ENCODE measurements around the gene SLC6A19. TPM values are rescaled to one million over a fixed set of nuclear protein-coding genes. Genes with fewer than 3 reads are reported as not detected.

The SLC6A19 gene
- total and polyA plus RNA-seq, 2 of the 13 experiments (the other 11 are each of a cell fraction or from before 2014, with no cell fraction given) = 0.02 TPM; not detected in 1

DNA sequence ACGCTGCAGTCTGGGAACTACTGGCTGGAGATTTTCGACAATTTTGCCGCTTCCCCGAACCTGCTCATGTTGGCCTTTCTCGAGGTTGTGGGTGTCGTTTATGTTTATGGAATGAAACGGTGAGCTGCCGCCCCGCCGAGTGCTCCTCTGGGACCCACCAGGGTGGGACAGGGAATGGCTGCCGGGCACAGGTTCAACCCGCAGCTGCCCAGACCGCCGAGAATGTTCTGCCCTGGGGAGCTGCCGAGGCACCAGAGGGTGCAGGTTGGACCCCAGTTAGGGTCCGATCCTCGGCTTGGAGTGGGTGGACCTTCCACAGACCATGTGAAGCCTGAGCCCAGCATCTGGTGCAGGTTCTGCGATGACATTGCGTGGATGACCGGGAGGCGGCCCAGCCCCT, 42.9 kb downstream of the SLC6A19 start (continued):
- TF ChIP-seq, protein P1, sequence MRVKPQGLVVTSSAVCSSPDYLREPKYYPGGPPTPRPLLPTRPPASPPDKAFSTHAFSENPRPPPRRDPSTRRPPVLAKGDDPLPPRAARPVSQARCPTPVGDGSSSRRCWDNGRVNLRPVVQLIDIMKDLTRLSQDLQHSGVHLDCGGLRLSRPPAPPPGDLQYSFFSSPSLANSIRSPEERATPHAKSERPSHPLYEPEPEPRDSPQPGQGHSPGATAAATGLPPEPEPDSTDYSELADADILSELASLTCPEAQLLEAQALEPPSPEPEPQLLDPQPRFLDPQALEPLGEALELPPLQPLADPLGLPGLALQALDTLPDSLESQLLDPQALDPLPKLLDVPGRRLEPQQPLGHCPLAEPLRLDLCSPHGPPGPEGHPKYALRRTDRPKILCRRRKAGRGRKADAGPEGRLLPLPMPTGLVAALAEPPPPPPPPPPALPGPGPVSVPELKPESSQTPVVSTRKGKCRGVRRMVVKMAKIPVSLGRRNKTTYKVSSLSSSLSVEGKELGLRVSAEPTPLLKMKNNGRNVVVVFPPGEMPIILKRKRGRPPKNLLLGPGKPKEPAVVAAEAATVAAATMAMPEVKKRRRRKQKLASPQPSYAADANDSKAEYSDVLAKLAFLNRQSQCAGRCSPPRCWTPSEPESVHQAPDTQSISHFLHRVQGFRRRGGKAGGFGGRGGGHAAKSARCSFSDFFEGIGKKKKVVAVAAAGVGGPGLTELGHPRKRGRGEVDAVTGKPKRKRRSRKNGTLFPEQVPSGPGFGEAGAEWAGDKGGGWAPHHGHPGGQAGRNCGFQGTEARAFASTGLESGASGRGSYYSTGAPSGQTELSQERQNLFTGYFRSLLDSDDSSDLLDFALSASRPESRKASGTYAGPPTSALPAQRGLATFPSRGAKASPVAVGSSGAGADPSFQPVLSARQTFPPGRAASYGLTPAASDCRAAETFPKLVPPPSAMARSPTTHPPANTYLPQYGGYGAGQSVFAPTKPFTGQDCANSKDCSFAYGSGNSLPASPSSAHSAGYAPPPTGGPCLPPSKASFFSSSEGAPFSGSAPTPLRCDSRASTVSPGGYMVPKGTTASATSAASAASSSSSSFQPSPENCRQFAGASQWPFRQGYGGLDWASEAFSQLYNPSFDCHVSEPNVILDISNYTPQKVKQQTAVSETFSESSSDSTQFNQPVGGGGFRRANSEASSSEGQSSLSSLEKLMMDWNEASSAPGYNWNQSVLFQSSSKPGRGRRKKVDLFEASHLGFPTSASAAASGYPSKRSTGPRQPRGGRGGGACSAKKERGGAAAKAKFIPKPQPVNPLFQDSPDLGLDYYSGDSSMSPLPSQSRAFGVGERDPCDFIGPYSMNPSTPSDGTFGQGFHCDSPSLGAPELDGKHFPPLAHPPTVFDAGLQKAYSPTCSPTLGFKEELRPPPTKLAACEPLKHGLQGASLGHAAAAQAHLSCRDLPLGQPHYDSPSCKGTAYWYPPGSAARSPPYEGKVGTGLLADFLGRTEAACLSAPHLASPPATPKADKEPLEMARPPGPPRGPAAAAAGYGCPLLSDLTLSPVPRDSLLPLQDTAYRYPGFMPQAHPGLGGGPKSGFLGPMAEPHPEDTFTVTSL (CRISPR knock-in tag; IDR thresholded peaks at IDR 0.05; ENCODE audit: borderline replicate concordance) = no peak
- TF ChIP-seq TERF1 (CRISPR knock-in tag; IDR thresholded peaks at IDR 0.05) (no peak), SOX6 (IDR thresholded peaks at IDR 0.05) (no peak), SOX6 (CRISPR knock-in tag; IDR thresholded peaks at IDR 0.05) (no peak), NCOA5 (CRISPR knock-in tag; IDR thresholded peaks at IDR 0.05) (no peak), ONECUT2 (CRISPR knock-in tag; IDR thresholded peaks at IDR 0.05) (no peak), MLXIP (CRISPR knock-in tag; IDR thresholded peaks at IDR 0.05; ENCODE audit: borderline replicate concordance) (no peak), ZSCAN5A (CRISPR knock-in tag; IDR thresholded peaks at IDR 0.05; ENCODE audit: borderline replicate concordance) (no peak), CBX5 (CRISPR knock-in tag; IDR thresholded peaks at IDR 0.05; ENCODE audit: borderline replicate concordance) (no peak), U2AF2 (IDR thresholded peaks at IDR 0.05; ENCODE audit: low read depth, low read length) (no peak)
- TF ChIP-seq, protein P2, sequence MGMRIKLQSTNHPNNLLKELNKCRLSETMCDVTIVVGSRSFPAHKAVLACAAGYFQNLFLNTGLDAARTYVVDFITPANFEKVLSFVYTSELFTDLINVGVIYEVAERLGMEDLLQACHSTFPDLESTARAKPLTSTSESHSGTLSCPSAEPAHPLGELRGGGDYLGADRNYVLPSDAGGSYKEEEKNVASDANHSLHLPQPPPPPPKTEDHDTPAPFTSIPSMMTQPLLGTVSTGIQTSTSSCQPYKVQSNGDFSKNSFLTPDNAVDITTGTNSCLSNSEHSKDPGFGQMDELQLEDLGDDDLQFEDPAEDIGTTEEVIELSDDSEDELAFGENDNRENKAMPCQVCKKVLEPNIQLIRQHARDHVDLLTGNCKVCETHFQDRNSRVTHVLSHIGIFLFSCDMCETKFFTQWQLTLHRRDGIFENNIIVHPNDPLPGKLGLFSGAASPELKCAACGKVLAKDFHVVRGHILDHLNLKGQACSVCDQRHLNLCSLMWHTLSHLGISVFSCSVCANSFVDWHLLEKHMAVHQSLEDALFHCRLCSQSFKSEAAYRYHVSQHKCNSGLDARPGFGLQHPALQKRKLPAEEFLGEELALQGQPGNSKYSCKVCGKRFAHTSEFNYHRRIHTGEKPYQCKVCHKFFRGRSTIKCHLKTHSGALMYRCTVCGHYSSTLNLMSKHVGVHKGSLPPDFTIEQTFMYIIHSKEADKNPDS (CRISPR knock-in tag; IDR thresholded peaks at IDR 0.05) = no peak

All from HepG2 (cell line).